Activated CD8-positive, alpha-beta memory T cell treated with anti-CD3 and anti-CD28 coated beads for 1 hour (primary cell): ENCODE results near the gene RDH11.
A peak's percentile ranks its signal among the peaks of the same experiment; 100 is the strongest.
"Not testable (repeated sequence)": the region's sequence is repeated elsewhere in the genome, so short reads cannot be mapped to it uniquely, and the experiment has no call there.

Experiments used
- DNase-seq, 2 donors: peaks; one replicate each; pipeline ENCODE4 v3.0.0-alpha.2; 2020; ENCODE audit warnings: low read depth in 1 of 2; ENCODE audit errors: extremely low read depth in 1 of 2

RDH11 gene, protein sequence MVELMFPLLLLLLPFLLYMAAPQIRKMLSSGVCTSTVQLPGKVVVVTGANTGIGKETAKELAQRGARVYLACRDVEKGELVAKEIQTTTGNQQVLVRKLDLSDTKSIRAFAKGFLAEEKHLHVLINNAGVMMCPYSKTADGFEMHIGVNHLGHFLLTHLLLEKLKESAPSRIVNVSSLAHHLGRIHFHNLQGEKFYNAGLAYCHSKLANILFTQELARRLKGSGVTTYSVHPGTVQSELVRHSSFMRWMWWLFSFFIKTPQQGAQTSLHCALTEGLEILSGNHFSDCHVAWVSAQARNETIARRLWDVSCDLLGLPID

DNA sequence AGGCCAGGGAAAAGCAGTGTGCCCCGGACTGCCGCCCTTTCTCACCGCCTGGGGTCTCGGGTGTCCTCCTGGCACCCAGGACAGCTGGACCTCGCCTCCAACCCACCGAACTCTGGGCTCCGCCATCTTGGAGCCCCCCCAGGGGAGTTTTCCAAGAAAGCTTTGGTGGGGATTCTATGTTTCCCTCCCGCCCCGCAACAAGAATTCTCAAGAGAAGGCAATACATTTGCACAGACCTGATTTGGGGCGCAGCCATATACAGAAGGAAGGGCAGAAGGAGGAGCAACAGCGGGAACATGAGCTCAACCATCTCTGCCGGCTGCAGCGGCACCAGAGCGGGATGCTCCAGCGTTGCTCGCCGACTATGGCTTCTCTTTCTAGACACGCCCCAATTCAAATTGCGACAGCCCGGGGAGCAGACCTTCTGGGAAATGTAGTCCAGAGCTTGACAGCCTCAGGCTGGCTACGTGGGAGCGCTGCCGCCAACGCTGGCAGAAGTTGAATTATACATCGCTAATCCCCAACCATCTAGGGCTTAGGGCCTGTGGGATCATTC lies at the start of gene RDH11:
TSS of gene RDH11 (minus strand) at position 371 of the 556 bp plus-strand sequence. CDS start at position 310, 61 bp downstream.
- peak; percentile 51 to 65 for DNase-seq

DNA sequence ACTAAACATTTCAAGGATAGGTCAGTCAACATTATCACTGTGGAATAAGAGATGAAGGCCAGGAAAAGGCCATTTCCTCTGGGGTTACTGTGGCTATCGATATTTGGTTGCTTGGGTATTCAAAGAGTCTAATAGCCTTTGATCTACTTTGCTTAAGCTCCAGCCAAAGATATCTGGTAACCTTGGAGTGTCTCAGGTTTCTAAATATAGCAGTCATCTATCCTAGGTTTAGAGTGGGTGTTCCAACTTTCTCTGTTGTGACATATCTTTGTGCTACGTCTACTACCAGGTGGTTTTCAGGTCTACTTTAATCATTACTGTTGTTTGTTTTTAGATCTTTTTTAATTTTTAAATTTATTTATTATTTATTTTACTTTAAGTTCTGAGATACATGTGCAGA lies 48.5 kb upstream of the RDH11 start:
- no peak for DNase-seq

DNA sequence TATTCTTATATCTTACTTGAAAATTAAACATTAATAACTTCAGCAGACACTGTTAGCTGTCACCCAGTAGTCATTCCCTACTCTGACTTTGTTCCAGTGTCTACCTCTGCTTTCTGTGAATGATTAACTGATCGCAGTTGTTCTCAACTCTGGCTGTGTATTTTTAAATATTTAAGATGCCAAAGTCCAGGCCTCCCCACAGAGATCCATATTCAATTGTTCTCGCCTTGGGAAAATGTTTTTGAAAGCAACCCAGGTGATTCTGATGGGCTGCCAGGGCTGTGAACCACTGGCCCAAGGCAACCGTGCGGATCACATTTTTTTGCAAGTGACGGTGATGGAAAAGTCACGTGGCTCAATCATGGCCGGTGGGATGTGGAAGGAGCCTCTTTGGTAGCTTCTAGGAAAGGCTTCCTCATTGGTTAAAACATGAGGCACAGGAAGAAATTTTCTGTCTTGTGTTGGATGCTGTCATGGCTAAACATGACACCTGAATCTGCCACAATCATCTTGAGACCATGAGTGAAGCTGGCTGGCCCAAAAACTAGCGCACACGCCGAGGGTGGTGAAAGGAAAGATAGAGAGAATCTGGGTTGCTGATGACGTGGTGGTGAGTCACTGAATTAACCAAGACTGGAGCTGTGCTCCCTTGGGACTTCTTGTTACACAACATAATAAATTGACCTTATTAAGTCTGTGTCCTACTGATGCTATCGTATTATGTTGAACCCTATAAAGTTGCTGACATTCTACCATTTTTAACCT lies 43.4 kb upstream of the RDH11 start:
- no peak for DNase-seq

DNA sequence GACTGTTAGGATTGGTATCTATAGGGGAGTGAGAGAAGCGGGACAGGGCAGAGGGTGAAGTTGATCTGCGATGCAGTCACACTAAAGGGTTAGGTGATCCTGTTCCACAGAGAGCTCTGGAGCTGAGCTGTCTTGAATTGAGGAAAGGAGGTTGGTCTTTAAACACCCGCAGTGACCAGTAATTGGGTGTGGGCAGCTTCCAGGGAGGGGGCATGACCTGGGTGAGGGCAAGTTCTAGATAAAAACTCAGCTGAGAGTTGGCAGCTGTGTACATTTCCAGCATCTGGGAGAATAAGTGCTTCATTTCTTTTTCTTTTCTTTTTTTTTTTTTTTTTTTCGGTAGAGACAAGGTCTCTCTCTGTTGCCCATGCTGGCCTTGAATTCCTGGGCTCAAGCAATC lies 41.2 kb upstream of the RDH11 start:
- no peak for DNase-seq

DNA sequence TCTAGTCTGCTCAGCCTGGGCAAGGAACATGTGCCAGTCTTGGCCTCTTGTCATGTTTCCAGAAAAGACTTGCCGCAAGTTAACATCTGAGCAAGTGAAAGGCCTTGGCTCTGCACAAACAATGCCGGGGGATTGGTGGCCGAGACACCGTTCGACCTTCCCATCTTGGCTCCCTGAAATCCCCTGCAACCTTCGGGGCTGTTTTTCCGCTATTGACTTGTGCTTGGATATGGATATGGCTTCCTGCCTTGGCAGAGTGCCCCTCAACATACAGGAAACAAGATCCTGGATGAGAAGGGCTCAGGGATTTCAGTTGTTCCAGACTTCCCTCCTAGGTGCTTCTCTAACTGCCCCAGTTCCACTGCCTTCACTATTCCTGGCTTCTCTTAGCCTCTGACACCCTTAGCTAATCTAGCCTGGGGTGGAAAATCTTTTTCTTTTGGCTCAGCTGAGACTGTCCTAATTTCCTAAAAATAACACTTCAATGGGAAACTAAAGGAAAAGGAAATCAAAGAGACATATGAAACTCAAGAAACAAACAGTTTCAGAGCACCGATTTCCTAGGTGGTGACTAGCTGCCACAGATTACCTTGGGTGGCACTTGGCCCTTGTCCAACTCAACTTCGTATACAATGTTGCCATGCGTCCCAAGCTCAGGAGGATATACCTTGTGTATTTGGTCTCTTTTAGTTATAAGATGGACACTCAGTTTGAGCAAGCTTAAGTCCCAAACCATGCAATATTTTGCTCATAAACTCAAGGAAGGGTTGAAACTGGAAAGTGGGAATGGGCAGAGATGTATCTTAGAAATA lies 40.0 kb upstream of the RDH11 start:
- no peak for DNase-seq

DNA sequence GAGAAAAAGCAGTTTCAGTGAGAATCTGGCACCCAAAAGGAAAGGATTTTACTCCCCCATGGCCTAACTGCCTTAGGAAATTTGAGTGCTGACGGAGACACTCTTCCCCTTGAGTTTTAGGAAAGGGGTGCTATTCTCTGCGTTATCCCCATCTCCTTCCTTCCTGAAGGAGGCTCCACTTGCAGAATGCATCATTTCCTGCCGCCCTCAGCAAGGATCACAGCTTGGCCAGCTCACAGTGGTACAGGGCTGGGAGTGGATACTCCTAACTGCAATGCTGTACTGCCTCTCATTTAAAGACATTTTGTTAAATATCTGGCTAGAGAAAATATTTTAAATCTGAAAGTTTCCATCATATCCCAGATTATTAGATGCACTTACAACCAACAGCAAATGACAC lies 39.1 kb upstream of the RDH11 start:
- DNase-seq: no peak

DNA sequence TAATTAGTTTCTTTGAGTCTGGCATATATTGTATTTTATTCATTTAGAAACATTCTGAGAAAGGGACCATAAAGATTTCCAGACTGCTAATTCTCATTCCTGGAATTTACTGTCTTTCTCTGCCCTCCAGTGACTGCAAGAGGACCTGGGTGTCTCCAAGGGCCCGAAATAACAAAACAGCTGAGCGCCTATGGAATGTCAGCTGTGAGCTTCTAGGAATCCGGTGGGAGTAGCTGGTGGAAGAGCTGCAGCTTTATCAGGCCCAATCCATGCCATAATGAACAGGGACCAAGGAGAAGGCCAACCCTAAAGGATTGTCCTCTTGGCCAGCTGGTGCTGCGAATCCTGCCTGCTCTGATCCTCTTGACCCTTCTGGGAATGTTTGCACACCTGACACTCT lies 38.1 kb upstream of the RDH11 start:
- no peak for DNase-seq

DNA sequence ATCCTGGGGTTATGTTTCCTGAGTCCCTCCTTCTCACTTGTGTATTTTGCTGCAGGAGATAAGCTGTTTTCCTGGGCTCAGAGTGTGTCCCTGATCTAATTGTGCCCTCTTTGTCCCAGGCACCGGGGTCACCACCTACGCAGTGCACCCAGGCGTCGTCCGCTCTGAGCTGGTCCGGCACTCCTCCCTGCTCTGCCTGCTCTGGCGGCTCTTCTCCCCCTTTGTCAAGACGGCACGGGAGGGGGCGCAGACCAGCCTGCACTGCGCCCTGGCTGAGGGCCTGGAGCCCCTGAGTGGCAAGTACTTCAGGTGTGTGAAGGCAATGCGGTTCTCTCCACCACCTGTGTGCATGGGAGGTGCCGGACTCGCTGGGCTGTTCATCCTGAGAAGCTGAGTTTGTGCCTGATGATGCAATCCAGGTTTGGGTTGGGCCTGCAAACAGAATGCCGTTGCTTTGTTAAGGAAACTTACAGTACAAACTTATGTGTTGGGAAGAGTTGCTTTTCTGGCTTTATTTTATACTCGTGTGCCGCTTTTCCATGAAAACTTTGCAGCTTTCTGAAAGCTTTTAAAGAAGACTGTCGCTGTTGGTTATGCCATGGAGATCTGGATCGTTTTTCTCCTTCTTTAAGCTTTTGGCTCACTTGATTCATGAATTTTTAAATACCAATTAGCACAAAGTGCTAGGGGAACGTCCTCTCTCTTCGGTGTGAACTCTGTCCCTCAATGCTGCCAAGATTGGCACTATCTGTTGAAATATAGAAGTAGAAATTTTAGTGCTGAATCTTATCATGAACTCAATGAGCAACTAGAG lies 33.7 kb upstream of the RDH11 start:
- no peak for DNase-seq

DNA sequence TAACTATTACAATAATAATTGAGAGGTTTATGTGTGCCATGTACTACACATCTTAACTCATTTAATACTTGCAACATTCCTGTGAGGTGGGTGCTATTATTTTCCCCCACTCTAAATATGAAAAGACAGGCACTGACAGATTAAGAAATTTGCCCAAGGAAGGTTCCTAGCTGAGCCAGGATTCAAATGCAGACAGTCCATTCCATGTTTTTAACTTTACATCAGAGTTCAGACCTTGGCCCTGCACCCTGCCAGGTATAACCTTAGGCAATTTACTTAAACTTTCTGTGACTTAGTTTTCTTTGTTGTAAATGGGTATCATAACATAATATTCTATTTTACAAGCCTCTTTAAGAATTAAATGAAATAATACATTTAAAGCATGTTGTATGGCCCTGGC lies 32.7 kb upstream of the RDH11 start:
- no peak for DNase-seq

DNA sequence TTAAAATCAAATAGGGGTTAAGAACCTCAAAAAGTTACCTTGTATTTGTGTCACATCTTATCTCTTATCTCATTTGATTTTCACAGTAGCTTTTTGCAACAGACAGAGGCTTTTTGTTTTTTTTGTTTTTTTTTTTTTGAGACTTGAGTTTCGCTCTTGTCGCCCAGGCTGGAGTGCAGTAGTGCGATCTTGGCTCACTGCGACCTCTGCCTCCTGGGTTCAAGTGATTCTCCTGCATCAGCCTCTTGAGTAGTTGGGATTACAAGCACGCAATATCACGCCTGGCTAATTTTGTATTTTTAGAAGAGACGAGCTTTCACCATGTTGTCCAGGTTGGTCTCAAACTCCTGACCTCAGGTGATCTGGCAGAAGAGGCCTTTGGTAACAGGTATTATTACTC lies 31.8 kb upstream of the RDH11 start:
- DNase-seq: no peak

DNA sequence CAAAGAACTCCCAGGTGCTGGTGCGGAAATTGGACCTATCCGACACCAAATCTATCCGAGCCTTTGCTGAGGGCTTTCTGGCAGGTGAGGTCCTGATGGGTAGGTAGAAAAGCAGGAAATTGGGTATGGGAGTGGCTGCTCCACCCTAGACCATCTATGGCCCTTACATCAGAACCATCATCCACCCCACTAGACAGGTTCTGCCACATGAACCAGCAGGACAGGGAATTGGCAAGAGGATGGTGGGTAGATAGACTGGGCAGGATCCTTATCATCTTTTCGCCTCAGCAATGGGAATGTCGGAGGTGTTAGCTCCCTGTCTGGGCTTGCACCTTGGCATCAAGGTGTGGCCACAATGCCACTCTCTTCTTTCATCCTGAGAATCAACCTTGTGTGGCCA lies 29.6 kb upstream of the RDH11 start:
- DNase-seq: no peak

DNA sequence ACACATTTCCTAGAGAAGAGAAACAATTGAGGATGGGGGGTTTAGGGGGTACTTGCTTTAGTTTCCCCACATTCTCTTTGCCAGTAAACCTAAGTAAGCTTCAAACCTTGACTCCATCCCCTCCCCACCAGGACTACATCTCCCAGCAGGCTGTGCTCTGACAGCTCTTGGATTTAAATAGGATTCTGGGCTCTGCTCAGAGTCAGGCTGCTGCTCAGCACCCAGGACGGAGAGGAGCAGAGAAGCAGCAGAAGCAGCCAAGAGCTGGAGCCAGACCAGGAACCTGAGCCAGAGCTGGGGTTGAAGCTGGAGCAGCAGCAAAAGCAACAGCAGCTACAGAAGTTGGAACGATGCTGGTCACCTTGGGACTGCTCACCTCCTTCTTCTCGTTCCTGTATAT lies 26.7 kb upstream of the RDH11 start:
- no peak for DNase-seq

DNA sequence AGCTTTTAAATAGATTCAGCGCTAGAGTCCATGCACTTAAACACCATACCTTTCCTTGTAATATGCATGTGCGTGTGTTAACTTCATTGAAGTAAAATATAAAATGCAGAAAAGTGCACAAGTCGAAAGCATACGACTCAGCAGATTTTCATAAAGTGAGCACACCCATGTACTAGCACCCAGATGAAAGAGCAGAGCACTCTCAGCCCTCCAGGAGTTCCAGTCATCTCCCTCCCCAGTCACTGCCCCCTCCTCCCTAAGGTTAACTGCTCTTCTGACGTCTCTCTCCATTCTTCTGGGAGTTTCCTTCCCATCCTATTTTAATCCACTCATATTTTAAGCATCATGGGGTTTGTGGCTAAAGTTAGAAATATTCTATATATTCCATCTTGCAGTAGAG lies 26.3 kb upstream of the RDH11 start:
- DNase-seq: no peak

DNA sequence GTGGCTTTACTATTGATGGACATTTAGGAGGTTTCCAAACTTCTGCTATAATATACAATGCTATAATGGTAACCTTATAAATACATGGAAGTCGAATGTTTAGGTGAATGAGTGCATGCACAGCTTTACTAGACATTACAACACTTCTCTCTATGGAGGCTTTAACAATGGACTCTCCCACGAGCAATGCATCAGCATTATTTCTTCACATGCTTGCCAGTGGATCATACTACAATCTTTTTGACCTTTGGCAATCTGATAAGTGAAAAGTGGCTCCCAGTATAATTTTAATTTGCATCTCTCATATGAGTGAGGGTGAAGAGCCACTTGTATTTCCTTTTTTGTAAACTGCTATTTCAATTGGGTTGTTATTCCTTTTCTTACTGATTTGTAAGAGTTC lies 24.3 kb upstream of the RDH11 start:
- DNase-seq: no peak

DNA sequence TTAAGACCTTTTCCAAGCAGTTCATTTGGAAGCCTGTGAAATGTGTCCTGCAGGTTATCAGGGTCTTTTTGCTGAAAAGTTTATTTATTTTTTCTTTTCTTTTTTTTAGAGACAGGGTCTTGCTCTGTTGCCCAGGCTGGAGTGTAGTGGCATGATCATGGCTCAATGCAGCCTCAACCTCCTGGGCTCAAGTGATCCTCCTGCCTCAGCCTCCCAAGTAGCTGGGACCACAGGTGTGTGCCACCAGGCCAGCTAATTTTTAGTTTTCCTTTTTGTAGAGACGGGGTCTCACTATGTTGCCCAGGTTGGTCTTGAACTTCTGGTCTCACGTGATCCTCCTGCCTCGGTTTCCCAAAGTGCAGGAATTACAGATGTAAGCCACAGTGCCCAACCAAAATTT lies 23.8 kb upstream of the RDH11 start:
- not testable (repeated sequence) for DNase-seq

DNA sequence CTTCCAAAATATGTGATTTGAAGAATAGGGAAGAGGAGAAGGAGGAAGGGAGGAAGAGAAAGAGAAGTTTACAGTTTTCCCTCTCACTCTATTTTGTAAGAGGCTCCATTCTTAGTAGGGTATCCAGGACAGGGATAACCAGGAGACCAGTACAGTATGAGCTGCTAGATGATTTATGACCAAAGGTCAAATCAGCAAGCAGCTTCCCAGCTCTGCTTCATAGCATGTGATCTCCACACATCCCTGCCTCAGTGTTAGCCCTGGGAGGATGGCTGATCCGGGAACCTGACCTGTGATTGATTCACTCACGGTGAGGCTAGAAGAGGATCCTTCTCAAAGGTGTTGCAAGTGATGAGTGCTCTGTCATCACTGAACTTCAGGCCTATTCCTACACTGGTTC lies 22.7 kb upstream of the RDH11 start:
- no peak for DNase-seq

DNA sequence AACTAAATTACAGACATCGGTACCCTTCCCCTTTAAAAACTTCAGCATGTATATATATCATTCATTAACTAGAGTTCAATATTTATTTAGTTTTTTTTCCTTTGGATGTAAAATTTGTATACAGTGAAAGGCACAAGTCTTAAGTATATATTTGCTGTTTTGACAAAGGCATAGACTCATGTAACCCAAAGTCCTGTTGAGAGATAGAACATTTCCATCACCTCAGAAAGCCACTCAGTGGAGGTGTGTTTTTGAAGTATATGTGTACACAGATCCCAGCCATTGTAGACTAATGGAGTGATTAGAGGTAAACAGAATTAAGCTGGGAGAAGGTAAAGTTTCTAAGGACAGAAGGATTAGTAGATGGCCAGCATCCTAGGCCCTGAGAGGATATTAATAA lies 21.5 kb upstream of the RDH11 start:
- DNase-seq: no peak

DNA sequence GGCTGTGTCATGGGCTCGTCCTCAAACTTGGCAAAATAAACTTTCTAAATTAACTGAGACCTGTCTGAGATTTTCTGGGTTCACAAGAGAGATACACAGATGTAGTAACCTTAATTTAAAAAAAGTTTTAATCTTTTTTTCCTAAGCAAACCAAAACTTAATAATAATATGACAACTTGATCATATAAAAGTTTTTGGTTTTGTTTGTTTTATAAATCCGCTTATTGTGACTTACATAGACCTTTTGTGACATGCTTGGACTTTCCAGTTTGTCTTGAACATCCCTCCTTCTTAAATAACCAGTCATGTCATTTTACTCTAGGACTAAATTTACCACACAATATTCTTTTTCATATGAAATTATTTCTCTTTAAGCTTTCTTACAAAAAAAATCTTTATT lies 14.6 kb upstream of the RDH11 start:
- no peak for DNase-seq

DNA sequence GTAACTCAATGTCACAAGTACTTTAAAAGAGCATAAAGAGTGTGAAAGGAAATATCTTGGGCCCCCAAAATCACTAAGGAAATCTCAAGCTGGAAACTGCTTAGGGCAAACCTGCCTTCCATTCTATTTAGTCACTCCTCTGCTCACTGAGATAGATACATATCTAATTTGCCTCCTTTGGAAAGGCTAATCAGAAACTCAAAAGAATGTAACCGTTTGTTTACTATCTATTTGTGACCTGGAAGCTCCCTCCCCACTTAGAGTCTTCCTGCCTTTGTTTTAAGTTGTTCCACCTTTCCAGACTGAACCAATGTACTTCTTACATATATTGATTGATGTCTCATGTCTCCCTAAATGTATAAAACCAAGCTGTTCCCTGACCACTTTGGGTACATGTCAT lies 14.2 kb upstream of the RDH11 start:
- DNase-seq: not testable (repeated sequence)

DNA sequence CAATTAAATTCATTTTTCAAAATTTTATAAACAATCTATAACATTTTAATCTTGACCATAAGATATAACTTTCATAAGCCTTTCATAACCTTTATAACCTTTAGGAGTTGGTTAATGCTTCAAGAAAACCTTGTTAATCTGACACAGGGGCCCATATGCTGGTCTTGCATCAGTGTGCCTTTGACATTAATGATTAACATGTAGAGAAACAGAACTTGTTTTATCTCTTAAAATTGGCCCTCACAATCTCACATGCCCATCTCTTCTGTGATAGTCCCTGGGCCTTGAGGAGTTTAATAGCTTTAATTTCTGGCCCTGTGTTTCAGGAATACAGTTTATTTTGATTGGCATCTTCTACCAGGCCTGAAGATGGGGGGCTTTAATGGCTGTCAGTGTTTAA lies 13.8 kb upstream of the RDH11 start:
- DNase-seq: not testable (repeated sequence)

DNA sequence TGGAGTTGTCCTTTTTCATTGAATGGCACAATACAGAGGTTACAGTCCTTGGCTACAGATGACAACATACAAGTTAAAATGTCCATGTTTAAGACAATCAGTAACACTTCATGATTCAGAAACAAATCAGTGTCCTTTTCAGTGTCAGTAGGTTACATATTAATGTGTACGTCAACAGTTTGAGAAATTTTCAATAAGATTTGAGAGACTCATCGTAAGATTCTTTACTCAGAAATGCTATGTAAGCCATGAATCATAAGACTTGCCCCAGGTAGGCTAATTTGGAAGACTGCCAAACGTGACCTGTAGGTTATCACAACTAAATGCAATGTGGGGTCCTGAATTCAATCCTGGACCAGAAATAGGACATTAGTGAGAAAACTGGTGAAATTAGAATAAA lies 9.6 kb upstream of the RDH11 start:
- DNase-seq: no peak
